ENCODE data around the gene CCL27. TPM values are rescaled to one million over a fixed set of nuclear protein-coding genes. Genes with fewer than 3 reads are reported as not detected.

Gene CCL27
- total RNA-seq, 1 experiment from 2014 or later: not detected

DNA sequence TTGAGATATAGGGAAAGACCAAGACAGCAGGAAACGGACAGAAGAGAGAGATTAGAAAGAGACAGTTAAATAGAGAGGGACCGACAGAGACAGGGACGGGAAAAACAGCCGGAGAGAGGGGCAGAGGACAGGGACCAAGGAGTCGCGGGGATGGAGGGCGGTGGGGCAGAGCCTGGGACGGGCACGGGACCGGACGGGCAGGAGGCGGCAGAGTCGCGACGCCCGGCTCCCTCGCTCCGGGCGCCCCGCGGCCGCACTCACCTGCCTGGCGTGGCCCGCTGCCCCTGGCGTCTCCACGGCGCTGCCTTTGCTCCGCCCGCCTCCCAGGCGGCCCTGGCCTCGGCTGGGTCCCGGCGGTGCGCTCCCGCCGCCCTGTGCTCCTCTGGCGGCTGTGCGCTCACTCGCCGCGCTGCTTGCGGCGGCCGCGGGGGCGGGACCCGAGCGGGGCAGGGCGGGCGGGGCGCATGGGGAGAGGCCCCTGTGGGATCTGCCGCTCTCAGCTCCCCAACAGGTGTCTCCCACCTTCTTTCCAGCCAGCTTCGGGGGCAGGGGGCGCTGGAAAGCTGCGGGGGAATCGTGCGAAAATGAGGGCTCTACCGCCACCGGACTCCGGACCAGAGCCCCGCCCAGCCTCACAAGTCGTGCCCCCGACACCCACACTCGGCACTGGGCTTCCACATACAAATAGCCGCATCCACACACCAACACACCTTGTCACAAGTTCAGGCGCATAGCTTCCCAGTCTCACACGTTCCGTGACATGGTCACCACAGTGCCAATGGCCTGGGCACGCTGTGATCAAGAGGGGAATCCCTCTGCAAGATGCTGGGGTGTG, 33.6 kb downstream of the CCL27 start, which contains the start of gene ARID3C:
ARID3C (minus strand) TSS at position 411 of the 835 bp plus-strand sequence. CDS start 1,052 bp downstream, outside the sequence.
- no peaks in the 10 kb centered on the region for H3K36me3 ChIP-seq (ENCODE audit: control insufficient read depth, insufficient read depth, low read length)
- TF ChIP-seq CTCF (IDR thresholded peaks at IDR 0.05; ENCODE audit: insufficient read depth in 1 of 2, low read depth in 1 of 2, low read length in 1 of 2, severe bottlenecking in 1 of 2, unreplicated experiment in 1 of 2): peak; percentile 14 to 17
- H3K9me3 Mint-ChIP-seq (ENCODE audit: unreplicated experiment): no peaks in the 10 kb centered on the region
- H3K4me3 ChIP-seq (ENCODE audit: low read depth, low read length): peak within 1 kb of the TSS; percentile 46
- ChIA-PET CTCF (interaction anchor here (0.6 to 1.2 kb wide), 4 partner anchors 9 to 17 kb away, joined by 3 to 6 read pairs (median 4); partner anchors contain the start of genes DCTN3, GALT and SIGMAR1), POLR2A (no interaction called here)
- H3K27me3 Mint-ChIP-seq (ENCODE audit: insufficient read depth, unreplicated experiment): peaks cover 4% of the 10 kb centered on the region
- peak within 1 kb of the TSS; percentile 78 for H3K4me3 Mint-ChIP-seq (ENCODE audit: unreplicated experiment)
- H3K27me3 ChIP-seq (replicated peaks; ENCODE audit: control insufficient read depth, insufficient read depth, low read length): no peaks in the 10 kb centered on the region
- peaks cover 4% of the 10 kb centered on the region for H3K36me3 Mint-ChIP-seq (ENCODE audit: insufficient read depth, unreplicated experiment)
- BruUV-seq (replicated peaks): no TSS peak
- intact Hi-C loops (cut with micrococcal nuclease; ENCODE audit: unreplicated experiment): no loop called here
- peaks cover 18% of the 10 kb centered on the region for H3K4me1 Mint-ChIP-seq (ENCODE audit: low read depth, unreplicated experiment)
- H3K4me1 ChIP-seq: peaks cover 16% of the 10 kb centered on the region
- H3K9me3 ChIP-seq: no peaks in the 10 kb centered on the region
- DNase-seq: peak in 1 of 2 experiments; percentile 73
- no peak within 1 kb of the TSS for H3K27ac Mint-ChIP-seq (ENCODE audit: unreplicated experiment)

- no peak for DNase-seq
- intact Hi-C loops (cut with micrococcal nuclease; ENCODE audit: unreplicated experiment): no loop called here
- POLR2A ChIA-PET: no interaction called here
- Histone ChIP-seq H3K27me3 (replicated peaks; ENCODE audit: control insufficient read depth, insufficient read depth, low read length) (no peaks in the 10 kb centered on the region; the same call in 1 of the 2 replicates), H3K36me3 (ENCODE audit: control insufficient read depth, insufficient read depth, low read length) (no peaks in the 10 kb centered on the region), H3K4me1 (peaks cover 16% of the 10 kb centered on the region), H3K9me3 (no peaks in the 10 kb centered on the region), H3K4me3 (ENCODE audit: low read depth, low read length) (peak overlapping the region; percentile 46)
- Mint-ChIP-seq H3K27me3 (ENCODE audit: insufficient read depth, unreplicated experiment) (peaks cover 4% of the 10 kb centered on the region), H3K27ac (ENCODE audit: unreplicated experiment) (no peak overlapping the region), H3K4me3 (ENCODE audit: unreplicated experiment) (peak overlapping the region; percentile 78), H3K36me3 (ENCODE audit: insufficient read depth, unreplicated experiment) (peaks cover 4% of the 10 kb centered on the region), H3K4me1 (ENCODE audit: low read depth, unreplicated experiment) (peaks cover 18% of the 10 kb centered on the region), H3K9me3 (ENCODE audit: unreplicated experiment) (no peaks in the 10 kb centered on the region)
- TF ChIP-seq CTCF (IDR thresholded peaks at IDR 0.05; ENCODE audit: insufficient read depth in 1 of 2, low read depth in 1 of 2, low read length in 1 of 2, severe bottlenecking in 1 of 2, unreplicated experiment in 1 of 2): no peak
- CTCF ChIA-PET: interaction anchor here (0.9 kb wide), 1 partner anchor 75 kb away, joined by 3 read pairs; no protein-coding TSS in a partner anchor
- no TSS peak for BruUV-seq (replicated peaks)
Measured at GRCh38 chr9:34627716-34628655, 34.5 kb downstream of the CCL27 start.

DNA sequence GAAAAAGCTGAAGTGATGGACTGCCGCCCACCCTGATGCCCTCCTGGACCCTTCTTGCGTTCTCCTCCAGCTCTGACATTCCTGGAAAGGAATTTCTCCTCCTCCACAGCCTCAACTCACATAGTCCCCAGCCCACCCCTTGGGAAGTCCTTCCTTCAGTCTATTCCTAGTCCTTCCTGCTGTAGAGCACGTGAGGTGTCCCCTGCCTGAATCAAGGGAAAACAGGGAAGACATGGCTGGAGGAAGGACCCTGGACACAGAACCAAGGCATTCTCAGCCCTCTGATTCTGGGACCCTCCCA, 37.3 kb downstream of the CCL27 start:
- no peak overlapping the region for H3K4me3 ChIP-seq (ENCODE audit: low read depth, low read length)
- CTCF ChIA-PET: no interaction called here
- H3K9me3 ChIP-seq: no peaks in the 10 kb centered on the region
- peaks cover 11% of the 10 kb centered on the region for H3K4me1 Mint-ChIP-seq (ENCODE audit: low read depth, unreplicated experiment)
- H3K4me1 ChIP-seq: peaks cover 12% of the 10 kb centered on the region
- BruUV-seq (replicated peaks): no TSS peak
- H3K27me3 Mint-ChIP-seq (ENCODE audit: insufficient read depth, unreplicated experiment): peaks cover 4% of the 10 kb centered on the region
- intact Hi-C loops (cut with micrococcal nuclease; ENCODE audit: unreplicated experiment): no loop called here
- POLR2A ChIA-PET: no interaction called here
- TF ChIP-seq CTCF (IDR thresholded peaks at IDR 0.05; ENCODE audit: insufficient read depth in 1 of 2, low read depth in 1 of 2, low read length in 1 of 2, severe bottlenecking in 1 of 2, unreplicated experiment in 1 of 2): no peak
- no peak overlapping the region for H3K27ac Mint-ChIP-seq (ENCODE audit: unreplicated experiment)
- H3K4me3 Mint-ChIP-seq (ENCODE audit: unreplicated experiment): no peak overlapping the region
- no peaks in the 10 kb centered on the region; the same call in 1 of the 2 replicates for H3K27me3 ChIP-seq (replicated peaks; ENCODE audit: control insufficient read depth, insufficient read depth, low read length)
- no peaks in the 10 kb centered on the region for H3K9me3 Mint-ChIP-seq (ENCODE audit: unreplicated experiment)
- peaks cover 10% of the 10 kb centered on the region for H3K36me3 Mint-ChIP-seq (ENCODE audit: insufficient read depth, unreplicated experiment)
- DNase-seq: no peak
- H3K36me3 ChIP-seq (ENCODE audit: control insufficient read depth, insufficient read depth, low read length): no peaks in the 10 kb centered on the region

Data from Caco-2 (cell line).